ENCODE results near the gene PIGR. TPM values are rescaled to one million over a fixed set of nuclear protein-coding genes. Genes with fewer than 3 reads are reported as not detected.

PIGR gene
- total RNA-seq (2014; rRNA removed), result not detected in 2 replicates
- not detected for polyA plus RNA-seq (2012)

GRCh38 chr1:206946261-206946660 lies at the start of gene PIGR:
PIGR (minus strand) TSS chr1:206946466; CDS start chr1:206940531, 5,935 bp downstream.
- DNase-seq (ENCODE audit: low read depth), result no peak

- no peak for DNase-seq (ENCODE audit: low read depth)
Measured at GRCh38 chr1:206992790-206993189, 46.5 kb upstream of the PIGR start.

- no peak for DNase-seq (ENCODE audit: low read depth)
Measured at GRCh38 chr1:206987873-206988272, 41.6 kb upstream of the PIGR start.

GRCh38 chr1:206986885-206987284 lies 40.6 kb upstream of the PIGR start:
- DNase-seq (ENCODE audit: low read depth), result no peak

GRCh38 chr1:206986402-206986801 lies 40.1 kb upstream of the PIGR start:
- DNase-seq (ENCODE audit: low read depth), result no peak

GRCh38 chr1:206985162-206985749 lies 39.0 kb upstream of the PIGR start:
- DNase-seq (ENCODE audit: low read depth), result no peak

GRCh38 chr1:206982216-206982615 lies 36.0 kb upstream of the PIGR start:
- DNase-seq (ENCODE audit: low read depth), result peak; percentile 41

GRCh38 chr1:206979379-206980043 lies 33.2 kb upstream of the PIGR start:
- peak; percentile 31 for DNase-seq (ENCODE audit: low read depth)

- no peak for DNase-seq (ENCODE audit: low read depth)
Measured at GRCh38 chr1:206978259-206978658, 32.0 kb upstream of the PIGR start.

GRCh38 chr1:206975306-206975705 lies 29.0 kb upstream of the PIGR start:
- no peak for DNase-seq (ENCODE audit: low read depth)

- no peak for DNase-seq (ENCODE audit: low read depth)
Measured at GRCh38 chr1:206974140-206974539, 27.9 kb upstream of the PIGR start.

GRCh38 chr1:206972728-206973127 lies 26.5 kb upstream of the PIGR start:
- no peak for DNase-seq (ENCODE audit: low read depth)

GRCh38 chr1:206971029-206971655 lies 24.9 kb upstream of the PIGR start:
- DNase-seq (ENCODE audit: low read depth), result no peak

GRCh38 chr1:206970446-206970845 lies 24.2 kb upstream of the PIGR start, which contains the start of gene FCAMR:
FCAMR (minus strand) TSS chr1:206970460; CDS start chr1:206970125, 335 bp downstream.
- DNase-seq (ENCODE audit: low read depth), result peak; percentile 19

- DNase-seq (ENCODE audit: low read depth), result no peak
Measured at GRCh38 chr1:206969090-206969489, 22.8 kb upstream of the PIGR start.

- peak; percentile 5 for DNase-seq (ENCODE audit: low read depth)
Measured at GRCh38 chr1:206967096-206967849, 21.0 kb upstream of the PIGR start.

- no peak for DNase-seq (ENCODE audit: low read depth)
Measured at GRCh38 chr1:206965781-206966180, 19.5 kb upstream of the PIGR start.

- no peak for DNase-seq (ENCODE audit: low read depth)
Measured at GRCh38 chr1:206963740-206964139, 17.5 kb upstream of the PIGR start.

GRCh38 chr1:206963119-206963712 lies 16.9 kb upstream of the PIGR start:
- no peak for DNase-seq (ENCODE audit: low read depth)

- DNase-seq (ENCODE audit: low read depth), result no peak
Measured at GRCh38 chr1:206962272-206962671, 16.0 kb upstream of the PIGR start.

- no peak for DNase-seq (ENCODE audit: low read depth)
Measured at GRCh38 chr1:206961668-206962067, 15.4 kb upstream of the PIGR start.
